H9 (cell line): Measurements from ENCODE around the gene CFAP299. TPM values are rescaled to one million over a fixed set of nuclear protein-coding genes. Genes with fewer than 3 reads are reported as not detected.

Experiments used
- DNase-seq: peaks from one replicate; pipeline ENCODE4 v3.0.0-alpha.2; 2017
- H2AFZ ChIP-seq: one replicate; pipeline ENCODE4 v1.6.1; 2013; ENCODE audit warnings: mild to moderate bottlenecking, low read length, control low read depth, moderate library complexity
- H2AK5ac ChIP-seq: 2 replicates; pipeline ENCODE4 v1.6.1; 2013; ENCODE audit warnings: low read length, control low read depth, mixed read lengths; ENCODE audit not compliant: insufficient read length
- H2BK120ac ChIP-seq: one replicate; pipeline ENCODE4 v1.6.1; 2013; ENCODE audit warnings: low read depth, mild to moderate bottlenecking, low read length, control low read depth, inconsistent platforms; ENCODE audit not compliant: poor library complexity, severe bottlenecking
- H2BK12ac ChIP-seq: 2 replicates; pipeline ENCODE4 v1.6.1; 2013; ENCODE audit warnings: low read length, control low read depth, mixed read lengths, low read depth; ENCODE audit not compliant: insufficient read length
- H2BK15ac ChIP-seq: 2 replicates; pipeline ENCODE4 v1.6.1; 2013; ENCODE audit warnings: low read depth, low read length, control low read depth
- H2BK20ac ChIP-seq: one replicate; pipeline ENCODE4 v1.6.1; 2013; ENCODE audit warnings: low read depth, mild to moderate bottlenecking, low read length, control low read depth, inconsistent platforms; ENCODE audit not compliant: poor library complexity, severe bottlenecking
- H2BK5ac ChIP-seq: 2 replicates; pipeline ENCODE4 v1.6.1; 2013; ENCODE audit warnings: low read length, control low read depth, mixed read lengths; ENCODE audit not compliant: insufficient read length
- H3K14ac ChIP-seq: 2 replicates; pipeline ENCODE4 v1.6.1; 2013; ENCODE audit warnings: low read length, control low read depth; ENCODE audit not compliant: insufficient read depth
- H3K18ac ChIP-seq: 2 replicates; pipeline ENCODE4 v1.6.1; 2013; ENCODE audit warnings: low read depth, mild to moderate bottlenecking, mixed read lengths, low read length, control low read depth; ENCODE audit not compliant: insufficient read length
- H3K23ac ChIP-seq: 2 replicates; pipeline ENCODE4 v1.6.1; 2013; ENCODE audit warnings: low read length, control low read depth, mixed read lengths, low read depth; ENCODE audit not compliant: insufficient read length
- H3K23me2 ChIP-seq: 2 replicates; pipeline ENCODE4 v1.6.1; 2013; ENCODE audit warnings: low read depth, mild to moderate bottlenecking, mixed read lengths, low read length, control low read depth; ENCODE audit not compliant: insufficient read length, poor library complexity, severe bottlenecking
- H3K27ac ChIP-seq: 2 replicates; pipeline ENCODE4 v1.5.1; 2013; ENCODE audit warnings: low read length, control low read depth, mixed read lengths, low read depth; ENCODE audit not compliant: insufficient read length
- H3K27me3 ChIP-seq: 2 replicates; pipeline ENCODE4 v1.6.1; 2013; ENCODE audit warnings: low read length, control low read depth, inconsistent platforms; ENCODE audit not compliant: insufficient read depth
- H3K4ac ChIP-seq: 2 replicates; pipeline ENCODE4 v1.6.1; 2013; ENCODE audit warnings: low read depth, mild to moderate bottlenecking, control low read depth, inconsistent platforms, low read length, moderate library complexity
- H3K4me1 ChIP-seq: 2 replicates; pipeline ENCODE4 v1.6.1; 2013; ENCODE audit warnings: low read length, control low read depth, inconsistent platforms; ENCODE audit not compliant: insufficient read depth
- H3K4me2 ChIP-seq: 2 replicates; pipeline ENCODE4 v1.6.1; 2013; ENCODE audit warnings: low read length, control low read depth, mixed read lengths; ENCODE audit not compliant: insufficient read length, insufficient read depth
- H3K56ac ChIP-seq: 2 replicates; pipeline ENCODE4 v1.6.1; 2013; ENCODE audit warnings: low read depth, mild to moderate bottlenecking, mixed read lengths, low read length, control low read depth; ENCODE audit not compliant: insufficient read length
- H3K79me1 ChIP-seq: 2 replicates; pipeline ENCODE4 v1.6.1; 2013; ENCODE audit warnings: low read depth, mild to moderate bottlenecking, moderate library complexity, low read length, control low read depth, inconsistent platforms; ENCODE audit not compliant: insufficient read depth, poor library complexity, severe bottlenecking
- H3K79me2 ChIP-seq: 2 replicates; pipeline ENCODE4 v1.6.1; 2013; ENCODE audit warnings: low read length, control low read depth, inconsistent platforms; ENCODE audit not compliant: insufficient read depth
- H3K9ac ChIP-seq: 2 replicates; pipeline ENCODE4 v1.6.1; 2013; ENCODE audit warnings: low read length, control low read depth, mixed read lengths; ENCODE audit not compliant: insufficient read length; ENCODE audit errors: extremely low read depth
- H3K9me3 ChIP-seq: one replicate; pipeline ENCODE4 v1.6.1; 2013; ENCODE audit warnings: low read depth, low read length, inconsistent platforms; ENCODE audit not compliant: control insufficient read depth
- H3T11ph ChIP-seq: one replicate; pipeline ENCODE4 v1.6.1; 2013; ENCODE audit warnings: mild to moderate bottlenecking, low read length, control low read depth, inconsistent platforms
- H4K20me1 ChIP-seq: one replicate; pipeline ENCODE4 v1.6.1; 2013; ENCODE audit not compliant: control insufficient read depth, insufficient read length, insufficient read depth
- H4K5ac ChIP-seq: 2 replicates; pipeline ENCODE4 v1.6.1; 2013; ENCODE audit warnings: low read depth, mild to moderate bottlenecking, mixed read lengths, low read length, control low read depth; ENCODE audit not compliant: insufficient read length
- H4K8ac ChIP-seq: replicated peaks from 2 replicates; pipeline ENCODE4 v1.6.1; 2013; ENCODE audit warnings: low read length, control low read depth, mixed read lengths, low read depth; ENCODE audit not compliant: insufficient read length
- H4K91ac ChIP-seq: 2 replicates; pipeline ENCODE4 v1.6.1; 2013; ENCODE audit warnings: low read depth, mild to moderate bottlenecking, moderate library complexity, mixed read lengths, low read length, control low read depth; ENCODE audit not compliant: insufficient read length
- H3K27ac Mint-ChIP-seq, 3 experiments: 2 replicates in 2 of 3; 3 replicates in 1 of 3; pipeline ENCODE4 v1.8.0; 2020 to 2021; ENCODE audit warnings: mixed read lengths in 3 of 3, mild to moderate bottlenecking in 1 of 3, moderate library complexity in 1 of 3
- H3K27me3 Mint-ChIP-seq: 2 replicates; pipeline ENCODE4 v1.8.0; 2021; ENCODE audit warnings: low read depth, mild to moderate bottlenecking, moderate library complexity, mixed read lengths
- H3K36me3 Mint-ChIP-seq, 3 experiments: 2 replicates in 2 of 3; 3 replicates in 1 of 3; pipeline ENCODE4 v1.8.0; 2020 to 2021; ENCODE audit warnings: low read depth in 3 of 3, mixed read lengths in 3 of 3; ENCODE audit not compliant: insufficient read depth in 1 of 3
- H3K4me1 Mint-ChIP-seq, 2 experiments: 2 replicates each; pipeline ENCODE4 v1.8.0; 2020; ENCODE audit warnings: mixed read lengths in 2 of 2
- H3K4me3 Mint-ChIP-seq, 2 experiments: 2 replicates in 1 of 2; 3 replicates in 1 of 2; pipeline ENCODE4 v1.8.0; 2020 to 2021; ENCODE audit warnings: mild to moderate bottlenecking in 2 of 2, mixed read lengths in 2 of 2, moderate library complexity in 1 of 2
- H3K9me3 Mint-ChIP-seq, 2 experiments: 2 replicates in 1 of 2; 3 replicates in 1 of 2; pipeline ENCODE4 v1.8.0; 2020; ENCODE audit warnings: mild to moderate bottlenecking in 2 of 2, mixed read lengths in 2 of 2, moderate library complexity in 1 of 2
- WGBS: extraction: QIAGEN DNeasy Blood & Tissue Kit; methylation state at CpG from one replicate; pipeline ENCODE4 v1.1.7; 2013; ENCODE audit warnings: missing lambda C conversion rate, low lambda C conversion rate, mixed read lengths; ENCODE audit not compliant: insufficient read length; ENCODE audit errors: extremely low coverage; 5-methylcytosine and 5-hydroxymethylcytosine counted together
- total RNA-seq: library from RNA; stranded (reverse); gene quantifications from 2 replicates; pipeline ENCODE4 v1.2.1, GENCODE V29; 2021
- TF ChIP-seq, protein P1 (sequence below): fragments of 200-600 bp; sonication (generic); conservative IDR thresholded peaks from 3 replicates; pipeline ENCODE4 v1.8.0; 2021; ENCODE audit warnings: antibody characterized with exemption, mild to moderate bottlenecking

CFAP299 gene
- total RNA-seq, 1 experiment from 2014 or later = not detected

- no peak overlapping the region for H2BK20ac ChIP-seq
- no peak overlapping the region for H3K4ac ChIP-seq
- no peak overlapping the region for H2BK12ac ChIP-seq
- H2BK15ac ChIP-seq = no peak overlapping the region
- no peak overlapping the region for H2AK5ac ChIP-seq
- H3K23me2 ChIP-seq = no peaks in the 10 kb centered on the region
- H3K9ac ChIP-seq = no peak overlapping the region
- H4K20me1 ChIP-seq = no peaks in the 10 kb centered on the region
- no peaks in the 10 kb centered on the region for H3K9me3 Mint-ChIP-seq
- no peak overlapping the region for H3K14ac ChIP-seq
- no peak overlapping the region for H3T11ph ChIP-seq
- no peak overlapping the region for H4K91ac ChIP-seq
- no peak overlapping the region for H3K56ac ChIP-seq
- no peak overlapping the region for H2AFZ ChIP-seq
- no peak overlapping the region for H3K4me3 Mint-ChIP-seq
- no peak overlapping the region for H3K27ac ChIP-seq
- no peaks in the 10 kb centered on the region for H3K4me1 ChIP-seq
- WGBS = no CpG with 5 or more reads among the region's 1 CpG
- H3K79me1 ChIP-seq = no peaks in the 10 kb centered on the region
- TF ChIP-seq, protein P1, sequence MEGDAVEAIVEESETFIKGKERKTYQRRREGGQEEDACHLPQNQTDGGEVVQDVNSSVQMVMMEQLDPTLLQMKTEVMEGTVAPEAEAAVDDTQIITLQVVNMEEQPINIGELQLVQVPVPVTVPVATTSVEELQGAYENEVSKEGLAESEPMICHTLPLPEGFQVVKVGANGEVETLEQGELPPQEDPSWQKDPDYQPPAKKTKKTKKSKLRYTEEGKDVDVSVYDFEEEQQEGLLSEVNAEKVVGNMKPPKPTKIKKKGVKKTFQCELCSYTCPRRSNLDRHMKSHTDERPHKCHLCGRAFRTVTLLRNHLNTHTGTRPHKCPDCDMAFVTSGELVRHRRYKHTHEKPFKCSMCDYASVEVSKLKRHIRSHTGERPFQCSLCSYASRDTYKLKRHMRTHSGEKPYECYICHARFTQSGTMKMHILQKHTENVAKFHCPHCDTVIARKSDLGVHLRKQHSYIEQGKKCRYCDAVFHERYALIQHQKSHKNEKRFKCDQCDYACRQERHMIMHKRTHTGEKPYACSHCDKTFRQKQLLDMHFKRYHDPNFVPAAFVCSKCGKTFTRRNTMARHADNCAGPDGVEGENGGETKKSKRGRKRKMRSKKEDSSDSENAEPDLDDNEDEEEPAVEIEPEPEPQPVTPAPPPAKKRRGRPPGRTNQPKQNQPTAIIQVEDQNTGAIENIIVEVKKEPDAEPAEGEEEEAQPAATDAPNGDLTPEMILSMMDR = no peak
- H4K5ac ChIP-seq = no peak overlapping the region
- H3K27me3 Mint-ChIP-seq = no peaks in the 10 kb centered on the region
- H4K8ac ChIP-seq = no peak overlapping the region
- H3K36me3 Mint-ChIP-seq = no peaks in the 10 kb centered on the region
- no peaks in the 10 kb centered on the region for H3K79me2 ChIP-seq
- H3K4me2 ChIP-seq = no peak overlapping the region
- H2BK5ac ChIP-seq = no peak overlapping the region
- H2BK120ac ChIP-seq = no peak overlapping the region
- no peak for DNase-seq
- no peak overlapping the region for H3K18ac ChIP-seq
- H3K4me1 Mint-ChIP-seq = peaks cover 3 to 4% of the 10 kb centered on the region in 2 experiments
- H3K9me3 ChIP-seq = no peaks in the 10 kb centered on the region
- no peaks in the 10 kb centered on the region for H3K27me3 ChIP-seq
- no peak overlapping the region for H3K27ac Mint-ChIP-seq
- H3K23ac ChIP-seq = no peak overlapping the region
These were observed 591.4 kb downstream of the CFAP299 start for GRCh38 chr4:80926891-80927290.
